DMS53 treated with DMSO at 0.1 percent for 48 hours (cell line): ENCODE data around the gene PDZD4.

Source experiments
- DNase-seq: peaks from one replicate; lab custom pipeline; 2025; ENCODE audit not compliant: unreplicated experiment; lab: John Stamatoyannopoulos, UW

PDZD4 gene

GRCh38 chrX:153812220-153812619, 18.1 kb downstream of the PDZD4 start:
- DNase-seq: no peak

GRCh38 chrX:153807976-153808375, 22.4 kb downstream of the PDZD4 start:
- DNase-seq: no peak

GRCh38 chrX:153806999-153807575, 23.3 kb downstream of the PDZD4 start:
- no peak for DNase-seq

DNA sequence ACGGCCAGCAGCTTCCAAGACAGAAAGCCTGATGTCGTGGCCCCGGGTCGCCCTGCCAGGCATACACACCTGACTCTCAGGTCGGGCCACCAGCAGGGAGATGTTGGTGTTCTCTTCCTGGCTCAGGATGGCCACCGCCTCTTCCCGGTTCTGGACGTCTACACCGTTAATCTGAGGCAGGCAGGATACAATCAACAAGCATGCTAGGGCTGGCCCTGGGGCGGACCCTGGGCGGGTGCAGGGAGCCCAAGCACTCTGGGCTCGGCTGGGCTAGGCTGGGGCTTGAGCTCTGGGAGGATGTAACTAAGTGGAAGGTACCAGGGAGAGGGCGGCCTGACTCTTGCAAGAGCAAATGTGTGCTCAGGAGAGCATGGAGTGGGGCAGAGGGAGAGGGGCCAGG, 24.9 kb downstream of the PDZD4 start:
- DNase-seq: no peak

DNA sequence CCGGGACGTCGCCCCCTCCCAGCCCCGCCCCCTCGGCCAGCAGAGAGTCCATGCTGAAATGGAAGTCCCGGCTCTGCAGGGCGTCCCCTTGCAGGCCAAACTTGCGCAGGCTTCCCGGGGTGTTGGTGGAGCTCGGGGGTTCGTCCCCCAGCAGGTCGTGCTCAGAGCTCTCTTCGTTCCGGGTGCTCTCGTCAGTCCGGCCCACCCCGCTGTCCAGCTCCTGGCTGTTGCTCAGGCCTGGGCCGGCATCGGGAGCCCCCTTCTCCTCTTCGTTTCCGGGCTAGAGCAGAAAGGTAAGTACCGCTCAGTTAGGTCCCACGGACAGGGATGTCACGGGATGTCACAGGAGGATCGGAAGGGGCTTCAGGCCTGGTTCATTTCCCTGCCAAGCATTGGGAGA, 25.7 kb downstream of the PDZD4 start:
- DNase-seq: no peak

DNA sequence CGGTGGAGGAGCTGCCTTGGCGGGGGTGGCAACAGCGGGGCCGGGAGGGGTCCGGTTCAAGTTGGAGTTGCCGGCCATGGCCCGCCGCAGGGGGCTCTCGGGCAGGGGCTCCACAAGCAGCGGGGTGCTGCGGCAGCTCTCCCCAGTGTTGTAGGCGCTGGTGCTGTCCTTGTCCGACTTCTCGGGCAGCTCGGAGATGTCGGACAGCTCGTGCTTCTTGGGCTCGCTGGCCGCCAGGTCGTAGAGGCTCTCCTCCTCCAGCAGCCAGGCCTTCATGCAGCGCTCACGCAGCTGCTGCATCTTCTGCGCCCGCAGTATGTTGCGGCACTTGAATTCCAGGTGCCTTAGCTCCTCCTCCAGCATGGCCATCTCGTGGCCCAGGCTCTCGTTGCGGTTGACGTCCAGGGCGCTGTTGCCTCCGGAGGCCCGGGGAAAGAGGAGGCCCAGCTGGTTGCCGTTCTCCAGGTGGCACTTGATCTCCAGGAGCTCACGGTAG, 26.2 kb downstream of the PDZD4 start:
- no peak for DNase-seq

DNA sequence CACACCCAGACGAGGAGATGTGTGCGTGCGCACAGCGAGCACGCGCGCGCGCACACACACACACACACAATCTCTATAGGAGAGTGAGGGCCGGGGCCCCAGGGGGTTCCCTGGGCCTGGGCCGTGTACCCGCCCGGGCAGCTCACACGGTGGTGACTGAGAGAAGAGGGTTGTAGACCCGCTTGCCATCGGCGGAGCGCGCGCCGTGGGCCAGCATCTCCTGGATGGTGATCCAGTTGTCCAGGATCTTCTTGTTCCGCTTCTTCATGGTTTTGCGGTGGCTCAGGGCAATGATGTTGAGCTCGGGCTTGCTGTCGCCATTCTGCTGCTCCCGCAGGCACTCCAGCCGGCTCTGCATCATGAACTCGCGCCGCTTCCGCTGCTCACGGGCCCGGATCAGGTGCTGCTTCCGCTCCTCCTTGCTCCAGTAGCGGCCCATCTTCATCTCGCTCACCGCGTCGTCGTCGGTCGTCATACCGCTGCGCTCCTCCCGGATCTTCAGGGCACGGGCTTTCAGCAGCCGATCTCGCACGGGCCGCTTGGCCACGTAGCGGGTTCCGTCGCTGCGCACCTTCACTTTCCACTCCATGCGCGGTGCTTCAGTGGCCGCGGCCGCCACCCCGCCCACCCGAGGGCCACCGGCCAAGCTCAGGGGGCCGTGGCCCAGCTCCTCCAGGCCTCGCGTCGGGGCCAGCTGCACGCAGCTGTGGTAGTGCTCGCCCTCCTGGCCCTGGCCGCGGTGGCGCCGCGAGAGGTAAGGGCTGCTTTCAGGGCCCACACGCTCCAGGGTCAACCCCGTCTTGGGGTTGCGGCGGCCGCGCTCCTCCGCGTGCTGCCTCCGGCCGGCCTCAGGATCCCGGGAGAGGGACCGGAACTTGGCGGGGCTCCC, 26.9 kb downstream of the PDZD4 start:
- DNase-seq: no peak

DNA sequence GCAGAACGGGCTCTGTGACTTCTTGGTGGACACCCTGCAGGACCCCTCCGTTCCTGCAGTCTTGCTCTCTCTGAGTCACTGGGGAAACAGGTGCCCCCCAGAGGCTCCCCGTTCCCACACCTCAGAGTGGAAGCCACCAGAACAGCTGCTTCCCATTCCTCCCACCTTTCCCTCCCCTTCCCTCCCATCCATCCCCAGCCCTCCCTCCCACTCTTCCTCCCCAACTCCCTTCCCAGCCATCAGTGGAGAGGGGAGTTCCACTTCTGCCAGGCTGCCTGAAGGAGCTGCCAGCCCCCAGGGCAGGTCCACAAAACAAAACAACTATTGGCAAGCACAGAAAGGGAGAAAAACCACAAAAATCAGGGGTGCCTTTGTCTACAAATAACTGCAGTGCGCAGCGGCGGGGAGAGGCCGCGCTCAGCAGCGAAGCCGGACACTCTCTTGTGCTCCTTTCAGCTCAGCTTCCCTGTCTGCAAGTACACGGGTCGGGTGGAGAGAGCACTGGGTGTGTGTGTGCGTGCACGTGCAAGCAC, 27.8 kb downstream of the PDZD4 start:
- DNase-seq: no peak

DNA sequence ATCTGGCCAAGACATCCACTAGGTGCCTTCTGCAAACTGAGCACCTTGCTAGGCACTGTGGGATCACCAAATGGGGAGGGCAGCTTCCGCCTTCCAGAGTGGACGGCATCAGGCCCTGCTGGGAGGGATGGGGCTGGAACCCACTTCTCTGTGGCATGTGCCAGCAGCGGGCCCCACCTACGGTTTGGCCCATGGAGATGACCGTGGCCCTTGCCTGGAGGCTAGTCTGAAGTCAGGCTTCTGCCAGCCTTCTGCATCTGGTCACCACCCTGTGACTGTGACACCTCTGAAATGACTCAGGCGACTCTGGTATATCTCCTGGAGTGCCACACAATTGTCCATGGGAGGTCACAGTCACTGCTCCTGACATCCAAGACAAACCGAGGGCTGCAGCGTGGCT, 28.7 kb downstream of the PDZD4 start:
- DNase-seq: no peak

- DNase-seq: no peak
Measured at GRCh38 chrX:153800746-153801145, 29.6 kb downstream of the PDZD4 start.

DNA sequence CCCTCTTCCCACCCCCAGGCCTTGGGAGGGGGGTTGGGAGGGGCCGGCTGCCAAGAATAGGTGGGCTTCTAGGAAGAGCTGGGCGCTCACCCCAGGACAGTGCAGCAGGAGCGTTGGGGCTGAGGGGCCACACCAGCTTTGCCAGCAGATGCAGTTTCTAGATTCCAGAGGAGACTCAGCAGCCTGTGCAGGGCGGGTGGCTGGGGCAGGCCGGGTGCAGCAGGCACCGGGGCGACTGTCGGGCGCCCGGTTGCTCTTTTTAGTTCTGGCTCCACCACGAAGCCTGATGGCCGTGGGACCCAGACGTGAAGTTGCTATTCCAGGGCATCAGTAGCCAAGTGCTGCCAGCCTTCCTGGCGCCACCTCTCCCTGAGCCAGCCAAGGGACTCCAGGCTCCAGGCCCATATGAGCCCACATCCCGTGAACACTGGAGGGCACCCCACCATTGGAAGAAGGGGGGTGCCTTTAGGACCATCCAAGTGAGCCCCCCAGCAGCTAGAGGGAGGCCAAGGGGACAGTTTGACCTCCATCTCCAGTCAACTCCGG, 30.1 kb downstream of the PDZD4 start:
- DNase-seq: no peak

- no peak for DNase-seq
Measured at GRCh38 chrX:153799326-153799725, 31.0 kb downstream of the PDZD4 start.

DNA sequence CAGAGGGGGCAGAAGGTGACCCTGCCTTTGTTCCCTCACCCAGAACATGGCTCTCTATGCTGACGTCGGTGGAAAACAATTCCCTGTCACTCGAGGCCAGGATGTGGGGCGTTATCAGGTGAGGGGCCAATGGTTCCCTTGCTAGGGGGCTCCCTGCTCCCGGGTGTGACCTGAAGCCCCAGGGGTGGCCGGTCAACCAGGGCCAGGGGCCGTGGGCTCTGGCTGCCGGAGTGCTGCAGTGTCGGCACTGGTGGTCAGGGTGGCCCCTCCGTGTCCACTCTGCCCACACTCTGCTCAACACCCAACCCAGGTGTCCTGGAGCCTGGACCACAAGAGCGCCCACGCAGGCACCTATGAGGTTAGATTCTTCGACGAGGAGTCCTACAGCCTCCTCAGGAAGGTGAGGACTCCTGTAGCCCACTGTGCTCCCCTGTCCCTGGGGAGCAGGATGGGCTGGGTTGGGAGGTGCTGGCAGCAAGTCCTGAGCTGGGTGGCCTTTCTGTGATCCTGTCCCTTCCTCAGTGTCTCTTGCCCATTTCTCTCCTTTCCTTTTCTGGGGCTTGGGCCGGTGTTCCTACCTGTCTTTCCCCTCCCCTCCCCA, 32.8 kb downstream of the PDZD4 start:
- no peak for DNase-seq

DNA sequence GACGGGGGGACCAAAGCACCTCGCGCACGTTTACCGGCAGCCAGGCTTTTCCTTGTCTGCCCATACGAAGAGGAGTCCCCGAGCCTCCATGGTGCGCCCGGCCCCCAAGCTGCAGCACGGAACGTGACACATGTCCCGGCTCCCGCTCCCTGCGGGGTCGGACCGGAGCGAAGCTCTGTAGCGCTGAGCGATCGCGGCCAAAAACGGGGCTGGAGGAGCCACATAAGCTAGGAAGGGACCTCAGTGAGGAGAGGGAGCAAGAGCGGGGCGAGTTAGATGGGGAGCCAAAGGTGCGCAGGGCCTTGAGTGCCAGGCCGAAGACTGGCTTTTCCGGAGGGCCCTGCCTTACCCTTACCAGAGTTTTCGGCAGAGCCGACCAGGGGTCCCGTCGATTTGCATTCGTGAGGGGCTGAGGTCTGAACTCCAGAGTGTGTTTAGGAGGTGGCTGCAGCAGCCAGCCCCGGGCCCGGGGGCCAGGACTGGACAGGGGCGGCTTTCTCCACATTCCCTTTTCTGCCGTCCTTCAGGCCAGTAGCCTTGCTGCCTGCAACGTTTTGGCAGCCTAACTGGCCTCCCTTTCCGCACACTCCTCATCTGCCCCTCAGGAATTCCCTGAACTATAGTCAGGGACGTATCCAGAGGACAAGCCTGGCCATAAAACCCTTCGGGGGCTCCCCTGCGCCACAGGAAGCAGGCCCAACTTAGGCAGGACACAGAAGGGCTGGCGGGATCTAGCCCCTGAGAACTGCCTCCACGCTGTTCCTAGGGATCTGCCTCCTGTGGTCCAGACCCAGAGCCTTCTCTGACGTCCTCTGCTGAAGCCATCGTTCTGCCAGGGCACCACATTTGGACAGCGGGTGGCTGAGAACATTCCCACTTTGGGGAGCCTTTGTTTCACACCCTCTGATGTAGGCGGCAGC, 35.2 kb downstream of the PDZD4 start:
- no peak for DNase-seq

GRCh38 chrX:153794018-153794896, 36.1 kb downstream of the PDZD4 start, which contains the start of the genes IDH3G and SSR4:
Gene IDH3G (minus strand): TSS chrX:153794375. CDS start chrX:153794326, 49 bp downstream.
Gene SSR4 (plus strand): TSS chrX:153794668. CDS start chrX:153794688, 20 bp downstream.
- DNase-seq: peak; percentile 96

DNA sequence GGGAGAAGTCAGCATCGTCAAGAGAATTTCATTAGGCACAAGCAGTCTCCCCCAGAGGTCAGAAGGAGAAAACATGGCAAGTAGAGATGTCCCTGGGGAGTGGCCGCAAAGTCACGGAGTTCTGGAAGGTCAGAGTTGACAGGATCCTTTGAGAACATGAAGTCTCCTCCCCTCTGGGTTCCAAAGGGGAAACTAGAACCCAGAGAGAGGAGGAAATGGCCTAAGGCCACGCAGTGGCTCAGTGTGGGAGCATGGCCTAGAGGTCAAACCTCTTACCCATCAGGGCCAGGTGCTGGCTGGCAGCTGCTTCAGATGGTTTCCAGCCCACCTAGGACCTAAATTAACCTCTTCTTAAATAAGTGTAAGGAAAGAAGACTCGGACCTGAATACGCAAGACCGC, 37.1 kb downstream of the PDZD4 start:
- no peak for DNase-seq

DNA sequence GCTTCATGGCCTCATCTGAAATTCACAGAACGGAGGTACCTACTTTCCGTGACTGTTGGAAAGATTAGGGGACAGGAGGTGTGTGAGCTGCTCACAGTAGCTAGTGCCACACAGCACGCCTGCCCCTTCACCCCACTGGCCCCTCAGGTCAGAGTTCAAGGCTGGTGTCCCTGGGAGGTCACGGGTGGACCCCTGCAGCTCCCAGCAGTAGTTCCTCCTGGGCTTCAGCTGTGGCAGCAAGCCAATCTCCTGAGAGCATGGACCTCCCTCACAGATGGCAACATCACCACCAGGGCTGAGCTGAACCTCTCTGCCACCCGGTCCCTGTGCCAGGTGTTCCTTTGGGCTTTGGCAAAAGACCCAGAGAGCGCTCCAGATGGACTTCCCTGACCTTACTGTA, 38.0 kb downstream of the PDZD4 start:
- no peak for DNase-seq

DNA sequence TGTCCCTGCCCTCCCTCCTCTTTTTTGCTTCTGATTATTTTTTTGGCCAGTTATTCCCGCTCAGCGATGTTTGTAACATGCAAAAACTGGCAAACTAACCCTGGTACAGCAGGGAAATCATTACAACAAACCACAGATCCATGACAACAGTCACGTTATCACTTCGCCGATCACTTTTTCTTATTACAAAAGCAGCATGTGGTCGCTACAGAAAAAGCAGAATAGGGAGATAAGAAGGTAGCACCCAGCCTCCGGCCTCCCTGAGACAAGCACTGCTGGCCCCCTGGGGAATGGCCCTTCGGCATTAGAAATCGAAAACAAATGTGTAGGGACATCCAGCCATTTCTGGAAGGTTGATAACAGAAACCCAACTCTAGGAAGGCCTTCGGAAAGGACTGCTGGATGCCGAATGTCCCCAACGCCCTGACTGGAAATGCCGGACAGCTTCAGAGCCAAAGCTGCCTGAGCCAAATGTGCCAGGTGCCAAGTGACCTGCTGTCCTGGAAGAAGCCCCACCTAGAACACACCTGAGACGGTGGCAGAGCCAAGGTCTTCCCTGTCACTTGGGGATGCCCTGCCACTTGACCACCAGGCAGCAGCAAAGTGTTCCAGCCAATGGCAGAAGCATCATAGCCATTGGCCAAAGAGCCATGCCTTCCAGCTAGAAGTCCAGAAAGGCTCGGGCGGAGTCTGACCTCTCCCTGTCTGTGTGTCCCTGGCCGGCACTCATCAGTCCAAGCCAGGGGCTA, 39.1 kb downstream of the PDZD4 start:
- DNase-seq: no peak

DNA sequence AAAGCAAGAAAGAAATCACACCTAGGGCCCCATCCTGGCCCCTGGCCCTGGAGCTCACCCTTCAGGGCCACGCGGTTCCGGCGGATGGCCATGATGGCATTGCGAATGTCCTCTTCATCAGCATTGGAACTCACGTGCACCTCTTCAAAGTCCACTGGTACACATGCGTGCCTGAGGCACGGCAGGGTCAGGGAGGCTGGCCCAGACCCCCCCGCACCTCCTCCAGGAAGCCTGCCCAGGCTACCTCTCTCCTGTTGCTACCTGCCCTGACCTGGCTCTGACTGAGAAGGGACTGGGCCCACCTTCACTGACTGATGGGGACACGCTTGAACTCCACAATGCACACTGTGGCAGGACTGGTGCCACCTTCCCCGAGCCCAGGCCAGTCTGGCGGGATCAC, 40.7 kb downstream of the PDZD4 start:
- DNase-seq: no peak
